Skin epidermis (tissue), 12 donors: ENCODE measurements around the gene MS4A3.
"Not testable (repeated sequence)": the region's sequence is repeated elsewhere in the genome, so short reads cannot be mapped to it uniquely, and the experiment has no call there.

ENCODE experiments used
- H3K27ac ChIP-seq, 21 experiments: fragments of 200-600 bp; sonication (generic) in 11 of 21; one replicate each; pipeline ENCODE4 v1.5.0; 2020; ENCODE audit warnings: mild to moderate bottlenecking in 3 of 21, inconsistent platforms in 2 of 21, moderate library complexity in 2 of 21
- H3K4me3 ChIP-seq, 7 experiments: fragments of 200-600 bp; sonication (generic) in 2 of 7; one replicate each; pipeline ENCODE4 v1.5.0; 2020; ENCODE audit warnings: inconsistent platforms in 2 of 7, mild to moderate bottlenecking in 2 of 7, moderate library complexity in 1 of 7

Gene MS4A3

DNA sequence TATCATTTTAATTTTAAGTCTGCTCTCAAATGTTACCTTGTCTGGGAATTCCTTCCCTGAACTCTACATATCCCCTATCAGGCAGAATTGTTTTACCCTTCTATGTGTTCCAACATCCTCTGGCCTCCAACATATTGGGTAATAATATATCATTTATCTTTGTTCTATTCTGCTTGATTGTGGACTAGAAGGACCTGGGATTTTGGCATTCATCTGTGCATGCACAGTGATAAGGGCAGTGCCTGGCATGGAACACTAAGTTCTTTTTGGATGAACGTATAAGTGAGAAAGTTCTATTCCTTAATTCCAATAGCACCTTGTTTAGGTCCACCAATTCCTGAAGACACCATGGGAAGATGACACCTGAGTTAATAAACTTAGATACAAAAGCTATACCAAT lies 30.8 kb downstream of the MS4A3 start:
- Histone ChIP-seq H3K27ac (no peak overlapping the region), H3K4me3 (no peak overlapping the region)

DNA sequence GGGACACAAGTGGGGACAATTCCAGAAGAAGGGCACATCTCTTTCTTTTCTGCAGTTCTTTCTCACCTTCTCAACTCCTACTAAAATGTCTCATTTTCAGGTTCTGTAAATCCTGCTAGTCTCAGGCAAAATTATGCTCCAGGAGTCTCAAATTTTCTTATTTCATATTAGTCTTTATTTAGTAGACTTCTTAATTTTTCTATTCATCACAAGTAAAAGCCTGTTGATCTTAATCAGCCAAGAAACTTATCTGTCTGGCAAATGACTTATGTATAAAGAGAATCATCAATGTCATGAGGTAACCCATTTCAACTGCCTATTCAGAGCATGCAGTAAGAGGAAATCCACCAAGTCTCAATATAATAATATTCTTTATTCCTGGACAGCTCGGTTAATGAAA lies 31.9 kb downstream of the MS4A3 start, which contains the start of gene MS4A2:
Gene MS4A2, plus strand, starts transcription at position 301 of the 400 bp plus-strand sequence. CDS start 102 bp downstream, outside the sequence.
- no peak within 1 kb of the TSS for H3K4me3 ChIP-seq
- H3K27ac ChIP-seq, result peak within 1 kb of the TSS in 1 of 21 experiments; percentile 10

DNA sequence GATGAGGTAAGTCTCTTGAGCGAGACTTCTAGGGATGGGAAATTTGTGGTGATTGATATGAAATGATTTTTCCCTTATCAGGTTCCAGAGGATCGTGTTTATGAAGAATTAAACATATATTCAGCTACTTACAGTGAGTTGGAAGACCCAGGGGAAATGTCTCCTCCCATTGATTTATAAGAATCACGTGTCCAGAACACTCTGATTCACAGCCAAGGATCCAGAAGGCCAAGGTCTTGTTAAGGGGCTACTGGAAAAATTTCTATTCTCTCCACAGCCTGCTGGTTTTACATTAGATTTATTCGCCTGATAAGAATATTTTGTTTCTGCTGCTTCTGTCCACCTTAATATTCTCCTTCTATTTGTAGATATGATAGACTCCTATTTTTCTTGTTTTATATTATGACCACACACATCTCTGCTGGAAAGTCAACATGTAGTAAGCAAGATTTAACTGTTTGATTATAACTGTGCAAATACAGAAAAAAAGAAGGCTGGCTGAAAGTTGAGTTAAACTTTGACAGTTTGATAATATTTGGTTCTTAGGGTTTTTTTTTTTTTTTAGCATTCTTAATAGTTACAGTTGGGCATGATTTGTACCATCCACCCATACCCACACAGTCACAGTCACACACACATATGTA lies 39.1 kb downstream of the MS4A3 start:
- no peak overlapping the region for H3K4me3 ChIP-seq
- H3K27ac ChIP-seq, result no peak overlapping the region

DNA sequence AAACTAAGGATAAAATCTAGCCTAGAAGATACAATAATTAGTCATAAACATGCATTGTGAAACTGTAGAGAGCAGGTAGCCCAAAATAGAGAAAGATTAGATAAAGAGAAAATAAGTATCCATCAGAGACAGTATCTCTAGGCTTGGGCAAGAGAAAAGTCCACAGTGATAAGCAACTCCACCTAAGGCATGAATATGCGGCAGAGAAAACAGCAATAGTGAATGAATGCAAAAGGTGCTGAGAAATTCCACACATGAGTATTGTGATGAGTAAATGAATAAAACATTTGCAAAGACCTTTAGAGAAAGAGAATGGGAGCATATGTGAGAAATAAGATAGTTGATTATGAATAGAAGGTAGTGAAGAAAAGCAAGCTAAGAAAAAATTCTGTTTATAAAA lies 40.7 kb downstream of the MS4A3 start:
- H3K4me3 ChIP-seq, result no peak overlapping the region

DNA sequence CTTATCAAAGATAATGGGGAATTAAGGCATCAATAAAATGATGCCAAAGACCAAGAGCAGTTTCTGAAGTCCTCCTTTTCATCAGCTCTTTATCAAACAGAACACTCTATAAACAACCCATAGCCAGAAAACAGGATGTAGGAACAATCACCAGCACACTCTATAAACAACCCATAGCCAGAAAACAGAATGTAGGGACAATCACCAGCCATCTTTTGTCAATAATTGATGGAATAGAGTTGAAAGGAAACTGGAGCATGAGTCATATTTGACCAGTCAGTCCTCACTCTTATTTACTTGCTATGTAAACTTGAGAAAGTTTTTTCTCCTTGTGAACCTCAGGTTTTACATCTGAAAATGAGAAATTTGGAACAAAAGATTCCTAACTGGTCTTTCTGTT lies 42.0 kb downstream of the MS4A3 start:
- H3K27ac ChIP-seq, result no peak overlapping the region
- no peak overlapping the region for H3K4me3 ChIP-seq

More for the DNA sequence above, 40.7 kb downstream of the MS4A3 start:
- H3K27ac ChIP-seq, result no peak overlapping the region

DNA sequence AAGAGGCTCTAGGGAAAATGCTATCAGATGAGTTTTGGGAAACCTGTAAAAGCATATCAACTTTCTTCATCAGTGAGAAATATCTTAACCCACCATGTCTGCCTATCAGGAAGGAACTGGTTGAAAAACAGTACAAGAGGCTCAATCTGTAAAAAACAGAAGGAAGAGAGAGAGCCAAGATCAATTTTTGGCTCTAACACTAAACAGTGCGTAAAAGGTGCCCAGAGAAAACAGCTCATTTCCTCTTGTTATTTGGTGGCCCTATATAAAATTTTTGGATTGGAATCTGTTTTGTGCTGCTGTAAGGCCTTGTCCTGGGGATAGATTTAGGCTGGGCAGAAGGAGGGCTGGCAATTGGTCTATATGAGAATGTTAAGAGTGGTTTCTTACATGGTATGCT lies 44.1 kb downstream of the MS4A3 start:
- H3K4me3 ChIP-seq, result no peak overlapping the region

DNA sequence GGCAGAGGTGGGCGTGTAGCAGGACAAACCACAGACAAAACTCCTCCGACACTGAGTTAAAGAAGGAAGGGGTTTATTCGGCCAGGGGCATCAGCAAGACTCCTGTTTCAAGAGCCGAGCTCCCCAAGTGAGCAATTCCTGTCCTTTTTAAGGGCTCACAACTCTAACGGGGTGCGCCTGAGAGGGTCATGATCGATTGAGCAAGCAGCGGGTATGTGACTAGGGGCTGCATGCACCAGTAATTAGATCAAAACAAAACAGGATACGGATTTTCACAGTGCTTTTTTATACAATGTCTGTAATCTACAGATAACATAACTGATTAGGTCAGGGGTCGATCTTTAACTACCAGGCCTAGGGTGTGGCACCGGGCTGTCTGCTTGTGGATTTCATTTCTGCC lies 44.9 kb downstream of the MS4A3 start:
- not testable (repeated sequence) for H3K27ac ChIP-seq, H3K4me3 ChIP-seq

More for the DNA sequence above, 44.1 kb downstream of the MS4A3 start:
- H3K27ac ChIP-seq, result no peak overlapping the region

DNA sequence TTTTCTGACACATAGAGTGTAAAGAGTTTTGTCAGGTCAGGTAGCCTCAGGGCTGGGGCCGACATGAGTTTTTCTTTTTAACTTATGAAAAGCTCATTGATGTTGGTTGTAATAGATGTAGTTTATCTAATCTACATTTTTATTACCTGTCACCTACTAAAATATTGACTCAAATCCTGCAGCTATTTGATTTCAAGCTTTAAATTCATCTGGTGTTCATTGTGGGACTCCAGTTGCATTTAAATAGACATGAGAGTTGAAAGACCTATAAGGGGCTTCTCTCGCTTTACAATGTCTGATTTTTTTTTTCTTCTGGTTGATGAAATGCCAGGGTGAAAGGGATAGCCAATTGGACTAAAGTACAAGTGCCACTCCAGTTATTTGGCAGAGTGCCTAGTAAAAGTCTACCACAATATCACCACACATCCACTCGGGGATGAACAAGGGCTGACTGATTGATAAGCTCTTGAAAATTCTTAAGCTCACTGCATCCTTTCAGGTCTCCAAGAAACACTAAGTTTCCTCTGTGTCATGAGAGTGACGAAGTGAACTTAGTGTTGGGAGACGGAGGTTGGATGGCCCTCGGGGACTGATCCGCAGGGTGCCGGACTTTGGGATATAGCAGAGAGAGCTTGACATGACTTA lies 48.1 kb downstream of the MS4A3 start:
- not testable (repeated sequence) for H3K27ac ChIP-seq, H3K4me3 ChIP-seq

DNA sequence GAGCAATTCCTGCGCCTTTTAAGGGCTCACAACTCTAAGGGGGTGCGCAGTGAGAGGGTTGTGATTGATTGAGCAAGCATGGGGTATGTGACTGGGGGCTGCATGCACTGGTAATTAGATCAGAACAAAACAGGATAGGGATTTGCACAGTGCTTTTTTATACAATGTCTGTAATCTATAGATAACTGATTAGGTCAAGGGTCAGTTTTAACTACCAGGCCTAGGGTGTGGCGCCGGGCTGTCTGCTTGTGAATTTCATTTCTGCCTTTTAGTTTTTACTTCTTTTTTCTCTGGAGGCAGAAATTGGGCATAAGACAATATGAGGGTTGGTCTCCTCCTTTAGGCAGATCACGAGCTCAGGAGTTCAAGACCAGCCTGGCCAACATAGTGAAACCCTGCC lies 52.2 kb downstream of the MS4A3 start:
- not testable (repeated sequence) for H3K27ac ChIP-seq, H3K4me3 ChIP-seq

DNA sequence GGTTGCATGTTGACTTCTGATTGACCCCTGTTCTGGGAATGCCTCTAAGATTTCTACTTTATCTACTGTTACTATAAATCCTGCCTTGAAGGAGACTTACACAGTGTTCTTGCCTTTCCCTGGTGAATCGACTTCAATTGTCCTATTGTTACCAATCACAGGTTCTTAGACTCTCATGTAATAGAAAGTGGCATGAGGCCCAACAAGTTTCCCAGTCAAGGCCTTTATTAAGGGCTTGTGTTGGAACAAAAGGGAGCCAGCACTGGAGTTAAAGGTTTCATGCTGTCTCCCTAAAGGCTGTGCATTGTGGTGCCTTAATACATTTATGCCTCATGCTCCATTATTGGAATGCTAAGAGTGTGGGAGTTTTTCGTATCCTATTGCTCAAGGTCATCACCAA lies 55.3 kb downstream of the MS4A3 start:
- no peak overlapping the region for H3K27ac ChIP-seq
- H3K4me3 ChIP-seq, result no peak overlapping the region

DNA sequence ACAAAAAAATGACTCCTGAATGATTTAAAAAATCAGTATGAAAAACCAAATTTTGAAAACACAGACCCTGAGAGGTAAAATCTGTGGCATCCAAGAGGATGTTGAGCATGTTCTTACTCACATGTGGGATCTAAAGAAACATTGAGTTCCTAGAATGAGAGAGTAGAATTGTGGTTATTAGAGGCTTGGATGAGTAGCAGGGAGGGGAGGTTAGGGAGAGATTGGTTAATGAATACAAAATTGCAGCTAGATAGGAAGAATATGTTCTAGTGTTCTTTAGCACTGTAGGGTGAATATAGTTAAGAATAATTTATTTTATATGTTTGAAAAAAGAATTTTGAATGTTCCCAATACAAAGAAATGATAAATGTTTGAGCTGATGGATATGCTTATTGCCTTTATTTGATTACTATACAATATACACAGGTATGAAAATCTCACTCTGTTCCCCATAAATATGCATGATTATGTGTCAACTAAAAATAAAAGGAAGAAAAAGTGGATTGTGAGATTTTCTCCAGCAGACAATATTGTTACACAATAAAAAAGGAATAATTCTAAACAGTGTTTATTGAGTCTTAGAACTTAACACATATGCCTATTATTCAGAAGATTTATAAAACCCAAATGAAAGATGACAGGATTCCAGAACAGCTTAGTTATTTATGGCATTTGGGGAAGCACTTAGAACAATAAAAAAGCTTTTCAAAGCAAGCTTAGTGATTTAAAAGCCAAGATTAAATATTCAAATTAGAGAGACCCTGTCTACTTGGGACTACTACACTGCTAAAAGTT lies 60.7 kb downstream of the MS4A3 start:
- H3K4me3 ChIP-seq, result no peak overlapping the region

DNA sequence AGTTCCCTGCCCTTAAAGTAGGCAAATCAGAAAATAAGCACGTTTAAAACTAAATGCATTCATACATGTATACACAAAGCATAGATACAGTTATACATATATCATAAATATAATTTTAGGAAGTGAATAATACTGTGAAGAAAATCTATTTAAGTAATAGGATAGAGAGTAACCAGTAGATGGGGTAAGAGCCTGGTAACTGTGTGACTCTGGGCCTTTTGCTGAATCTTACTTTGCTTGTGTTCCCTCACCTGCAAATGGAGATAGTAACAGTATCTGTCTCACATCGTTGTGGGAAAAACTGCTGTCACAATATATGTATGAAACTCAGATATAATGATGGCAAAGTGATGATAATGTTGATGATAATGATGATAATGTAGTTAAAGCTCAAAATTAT lies 61.9 kb downstream of the MS4A3 start:
- no peak overlapping the region for H3K4me3 ChIP-seq

More for the DNA sequence above, 60.7 kb downstream of the MS4A3 start:
- no peak overlapping the region for H3K27ac ChIP-seq

DNA sequence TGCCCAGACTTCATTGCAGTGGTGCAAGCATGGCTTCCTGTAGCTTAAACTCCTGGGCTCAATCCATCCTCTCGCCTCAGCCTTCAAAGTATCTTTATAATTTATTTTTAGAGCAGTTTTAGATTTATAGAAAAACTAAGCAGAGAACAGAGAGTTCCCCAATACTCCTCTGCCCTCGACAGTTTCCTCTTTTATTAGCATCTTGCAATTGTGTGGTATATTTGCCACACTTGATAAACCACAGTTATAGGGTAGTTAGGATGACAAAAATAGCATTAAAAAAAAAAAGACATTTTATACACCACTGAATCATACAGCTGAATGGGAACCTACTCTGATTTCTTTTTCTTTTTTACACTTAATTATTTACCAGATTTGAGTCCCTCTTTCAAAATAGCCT lies 63.2 kb downstream of the MS4A3 start:
- Histone ChIP-seq H3K27ac (no peak overlapping the region), H3K4me3 (no peak overlapping the region)

More for the DNA sequence above, 61.9 kb downstream of the MS4A3 start:
- no peak overlapping the region for H3K27ac ChIP-seq
